ENCODE data around the gene HOXA9.

Gene HOXA9

GRCh38 chr7:27151931-27152815 lies 13.2 kb downstream of the HOXA9 start, which contains the start of gene HOXA3:
TSS of gene HOXA3 (minus strand) at chr7:27152583. CDS start at chr7:27110640, 41,943 bp downstream.
- DNase-seq = no peak

DNA sequence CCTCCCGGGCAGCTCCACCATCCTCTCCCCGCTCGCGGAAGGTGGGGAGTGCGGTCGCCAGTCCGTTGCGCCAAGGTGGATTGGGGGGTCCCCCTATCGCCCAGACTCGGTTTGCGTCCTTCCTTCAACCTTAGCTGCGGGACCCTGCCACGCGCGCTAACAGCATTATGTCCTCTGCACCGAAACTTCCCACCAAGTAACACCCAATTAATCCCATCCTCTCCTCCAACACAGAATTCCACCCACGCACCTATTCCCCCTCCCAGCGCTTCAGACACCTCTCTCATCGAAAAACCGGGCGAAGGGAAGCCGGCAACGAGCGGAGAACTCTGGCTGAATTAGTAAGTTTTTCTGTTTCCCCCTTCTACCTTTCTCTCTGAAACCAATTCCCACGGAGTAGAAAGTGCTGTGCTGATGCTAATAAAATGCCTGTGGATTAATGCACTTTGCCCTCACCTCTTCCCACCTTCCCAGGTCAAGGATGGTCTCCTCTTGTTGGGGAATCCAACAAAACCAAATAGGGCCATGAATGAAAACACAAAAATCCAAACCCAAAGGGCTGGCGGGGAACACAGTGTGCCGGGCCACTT lies 13.9 kb downstream of the HOXA9 start:
- DNase-seq = no peak

DNA sequence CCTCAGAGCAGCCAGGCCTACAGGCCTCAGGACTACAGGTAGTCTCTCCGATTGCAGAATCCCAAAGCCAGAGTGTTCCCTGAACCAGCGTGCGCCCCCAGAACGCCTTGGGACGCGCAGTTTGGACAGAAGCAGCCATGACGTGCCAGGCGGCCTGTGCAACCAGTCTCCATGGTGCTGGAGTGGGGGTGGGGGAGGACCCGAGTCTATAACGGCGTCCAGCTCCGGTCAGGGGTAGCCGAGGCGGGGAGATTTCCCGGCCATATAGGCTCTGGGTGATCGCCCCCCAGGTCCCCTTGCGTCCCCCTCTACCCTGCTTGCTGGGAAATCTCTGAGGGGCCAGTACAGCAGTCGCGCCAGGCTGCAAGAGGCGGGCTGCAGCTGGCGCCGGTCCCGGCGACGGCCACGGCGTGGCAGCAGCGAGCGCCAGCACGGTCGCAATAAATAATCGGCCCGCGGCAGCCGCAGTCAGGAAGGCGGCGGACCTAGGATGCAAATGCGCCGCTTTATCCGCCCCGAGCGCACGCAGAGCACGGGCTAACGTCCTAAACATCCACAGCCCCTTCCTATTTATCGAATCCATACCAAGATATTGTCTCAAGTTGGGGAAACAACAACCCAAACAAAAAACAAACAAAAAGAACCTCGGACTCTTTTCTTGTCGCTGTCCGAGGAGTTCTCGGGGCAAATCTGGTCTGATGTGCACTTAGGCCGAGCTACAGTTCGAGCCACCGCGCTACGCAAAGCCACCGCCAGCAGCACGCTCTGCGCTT lies 14.6 kb downstream of the HOXA9 start:
- DNase-seq = peak; percentile 66

GRCh38 chr7:27149842-27150567 lies 15.3 kb downstream of the HOXA9 start:
- no peak for DNase-seq

DNA sequence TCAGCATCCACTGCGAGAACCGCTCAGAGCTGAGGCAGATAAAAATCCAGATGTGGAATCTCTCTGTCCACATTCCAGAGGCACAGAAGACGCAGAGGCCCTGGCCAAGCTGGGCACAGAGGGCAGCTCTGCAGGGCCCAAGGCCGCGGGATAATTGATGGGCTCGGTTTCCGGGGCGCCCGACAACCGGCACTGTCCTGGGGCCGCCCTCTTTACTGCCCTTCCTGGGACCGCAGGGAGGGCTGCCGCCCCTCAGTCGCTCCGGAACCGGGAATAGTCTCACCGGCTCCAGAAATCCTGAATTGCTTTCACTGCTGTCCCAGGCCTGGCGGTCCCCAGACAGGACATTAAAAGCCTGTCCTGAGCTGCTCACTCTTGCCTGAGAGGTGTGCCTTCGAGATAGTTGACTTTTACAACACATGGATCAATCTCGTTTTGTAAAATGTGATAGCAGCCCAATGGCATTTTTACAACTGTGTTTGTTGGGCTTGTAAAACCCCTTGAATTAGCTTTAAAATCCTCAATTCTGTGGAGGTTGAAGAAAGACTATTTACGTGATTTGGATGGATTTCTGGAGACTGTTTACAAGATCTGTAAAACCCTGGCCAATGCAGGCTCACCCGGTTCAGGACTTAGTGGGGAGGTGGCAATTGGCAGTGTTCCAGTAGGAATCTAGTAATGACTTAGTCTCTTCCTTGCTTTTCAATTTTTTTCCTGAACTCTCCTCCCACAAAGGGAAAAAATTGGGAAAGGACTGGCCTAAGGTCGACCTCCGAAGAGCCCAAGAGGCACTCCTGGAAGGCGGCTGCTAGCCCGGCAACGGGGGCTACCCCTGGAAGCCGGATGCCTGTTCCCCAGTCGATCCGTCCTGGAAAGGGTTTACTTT lies 16.3 kb downstream of the HOXA9 start:
- DNase-seq = no peak

- DNase-seq = no peak
These were observed 17.1 kb downstream of the HOXA9 start for GRCh38 chr7:27148031-27148755.

GRCh38 chr7:27147199-27148030 lies 17.9 kb downstream of the HOXA9 start, which contains the start of gene HOXA6:
TSS of gene HOXA6 (minus strand) at chr7:27147774. CDS start at chr7:27147749, 25 bp downstream.
- DNase-seq = no peak

DNA sequence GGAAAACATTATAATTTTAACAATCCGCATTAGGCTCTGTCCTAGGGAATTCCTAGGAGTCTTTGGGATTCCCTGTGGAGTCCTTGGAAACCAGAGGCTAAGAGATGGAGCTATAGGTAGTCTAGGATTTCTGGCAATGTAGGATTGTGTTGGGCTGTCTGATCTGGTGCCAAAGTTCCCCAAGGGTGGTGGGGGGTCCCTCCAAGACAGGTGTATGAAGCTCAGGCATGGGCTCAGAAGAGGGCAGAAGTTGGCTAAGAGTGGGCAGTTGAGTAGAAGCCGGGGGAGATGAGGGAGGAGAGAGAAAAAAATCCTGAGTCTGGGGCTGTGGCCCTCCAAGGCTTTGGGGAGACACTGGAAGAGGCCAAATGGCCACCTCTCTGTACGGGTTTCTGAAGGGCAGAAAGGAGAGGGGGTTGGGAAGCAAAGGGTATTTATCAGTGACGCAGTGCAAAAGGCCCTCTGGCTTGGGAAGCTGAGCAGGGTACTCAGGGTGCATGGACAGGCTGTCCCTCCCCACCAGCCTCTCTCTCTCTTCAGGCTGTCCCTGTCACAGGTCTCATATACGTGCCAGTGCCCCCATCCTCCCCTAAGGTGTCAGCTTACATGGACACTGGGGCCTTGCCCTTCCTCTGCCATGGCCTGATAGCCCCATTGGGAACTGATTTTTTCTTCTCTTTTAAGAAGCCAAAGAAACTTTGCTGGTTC lies 18.7 kb downstream of the HOXA9 start:
- no peak for DNase-seq

- no peak for DNase-seq
These were observed 19.4 kb downstream of the HOXA9 start for GRCh38 chr7:27145914-27146412.

DNA sequence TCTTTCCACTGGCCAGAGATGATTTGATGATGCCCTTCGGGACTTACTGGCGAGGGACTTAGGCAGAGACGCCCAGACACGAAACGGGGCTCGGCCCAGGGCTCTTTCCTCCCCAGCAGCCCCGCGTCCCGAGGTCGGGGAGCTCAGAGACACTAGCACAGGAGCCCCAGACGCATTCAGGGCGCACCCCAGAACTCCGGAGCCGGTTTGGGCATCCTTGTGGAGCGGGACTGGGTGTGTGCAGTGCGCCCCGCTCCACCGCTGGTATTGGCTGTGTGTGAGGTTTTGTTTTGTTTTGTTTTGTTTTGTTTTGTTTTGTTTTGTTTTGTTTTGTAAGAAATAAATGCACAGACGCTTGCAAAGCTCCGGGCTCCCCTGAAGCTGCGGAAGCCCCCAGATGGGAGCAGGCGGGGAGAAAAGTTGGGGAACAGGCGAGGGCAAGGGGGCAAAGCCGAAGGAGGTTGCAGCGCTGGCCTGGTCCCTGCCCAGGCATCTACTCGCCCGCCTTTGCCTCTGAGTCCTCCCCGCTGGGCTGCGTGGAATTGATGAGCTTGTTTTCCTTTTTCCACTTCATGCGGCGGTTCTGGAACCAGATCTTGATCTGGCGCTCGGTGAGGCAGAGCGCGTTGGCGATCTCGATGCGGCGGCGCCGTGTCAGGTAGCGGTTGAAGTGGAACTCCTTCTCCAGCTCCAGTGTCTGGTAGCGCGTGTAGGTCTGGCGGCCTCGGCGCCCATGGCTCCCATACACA lies 20.0 kb downstream of the HOXA9 start:
- DNase-seq = no peak

- DNase-seq = no peak
These were observed 20.6 kb downstream of the HOXA9 start for GRCh38 chr7:27144781-27145164.

GRCh38 chr7:27143950-27144780 lies 21.2 kb downstream of the HOXA9 start:
- no peak for DNase-seq

DNA sequence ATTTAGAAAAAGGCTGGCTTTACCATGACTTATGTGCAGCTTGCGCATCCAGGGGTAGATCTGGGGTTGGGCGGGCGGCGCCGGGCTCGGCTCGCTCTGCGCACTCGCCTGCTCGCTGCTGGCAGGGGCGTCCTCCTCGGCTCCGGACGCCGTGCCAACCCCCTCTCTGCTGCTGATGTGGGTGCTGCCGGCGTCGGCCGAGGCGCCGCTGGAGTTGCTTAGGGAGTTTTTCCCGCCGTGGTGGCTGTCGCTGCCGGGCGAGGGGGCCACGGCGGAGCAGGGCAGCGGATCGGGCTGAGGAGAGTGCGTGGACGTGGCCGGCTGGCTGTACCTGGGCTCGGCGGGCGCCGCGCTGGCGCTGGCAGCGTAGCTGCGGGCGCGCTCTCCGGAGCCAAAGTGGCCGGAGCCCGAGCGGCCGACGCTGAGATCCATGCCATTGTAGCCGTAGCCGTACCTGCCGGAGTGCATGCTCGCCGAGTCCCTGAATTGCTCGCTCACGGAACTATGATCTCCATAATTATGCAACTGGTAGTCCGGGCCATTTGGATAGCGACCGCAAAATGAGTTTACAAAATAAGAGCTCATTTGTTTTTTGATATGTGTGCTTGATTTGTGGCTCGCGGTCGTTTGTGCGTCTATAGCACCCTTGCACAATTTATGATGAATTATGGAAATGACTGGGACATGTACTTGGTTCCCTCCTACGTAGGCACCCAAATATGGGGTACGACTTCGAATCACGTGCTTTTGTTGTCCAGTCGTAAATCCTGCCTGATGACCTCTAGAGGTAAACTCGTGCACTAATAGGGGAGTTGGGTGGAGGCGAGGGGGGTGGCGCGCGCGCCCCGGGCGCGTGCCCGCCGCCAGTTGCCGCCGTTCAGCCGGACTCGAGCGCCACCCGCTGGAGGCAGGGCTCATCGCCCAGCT lies 22.1 kb downstream of the HOXA9 start, which contains the start of gene HOXA5:
TSS of gene HOXA5 (minus strand) at position 659 of the 927 bp plus-strand sequence. CDS start at position 585, 74 bp downstream.
- no peak for DNase-seq

DNA sequence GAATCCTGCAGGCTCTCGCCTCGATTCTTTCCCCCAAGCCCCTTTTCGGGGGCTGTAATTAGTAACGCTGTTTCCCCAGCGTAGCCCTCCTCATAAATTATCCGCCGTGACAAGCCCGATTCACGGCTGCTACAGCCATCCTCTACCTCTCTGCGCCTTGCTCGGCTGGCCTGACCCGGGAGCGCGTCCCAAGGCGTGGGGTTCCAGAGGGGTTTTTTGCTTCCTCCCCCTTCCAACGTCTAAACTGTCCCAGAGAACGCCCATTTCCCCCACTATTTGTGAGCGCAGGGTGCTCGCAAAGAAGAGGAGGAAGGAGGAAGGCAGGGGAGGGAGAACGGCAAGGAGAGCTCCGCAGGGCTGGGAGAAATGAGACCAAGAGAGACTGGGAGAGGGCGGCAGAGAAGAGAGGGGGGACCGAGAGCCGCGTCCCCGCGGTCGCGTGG lies 22.7 kb downstream of the HOXA9 start:
- DNase-seq = no peak

- no peak for DNase-seq
These were observed 23.3 kb downstream of the HOXA9 start for GRCh38 chr7:27141923-27142579.

Data from CD4-positive, alpha-beta T cell treated with Interleukin-10 for 1 hour (primary cell).